ENCODE results near the gene DDN.

- TF ChIP-seq CTCF (IDR thresholded peaks at IDR 0.05) (no peak), POLR2A (IDR thresholded peaks at IDR 0.05) (no peak)
These were observed 42.1 kb upstream of the DDN start for GRCh38 chr12:49041036-49041880.

Data from Peyer's patch (tissue), 4 donors.